SKM-1 treated with dmso at 0.1 percent for 144 hours (cell line): ENCODE measurements around the gene SAT2.
"Not testable (repeated sequence)": the region's sequence is repeated elsewhere in the genome, so short reads cannot be mapped to it uniquely, and the experiment has no call there.

Experiments
- DNase-seq: peaks from one replicate; lab custom pipeline; 2025; ENCODE audit not compliant: unreplicated experiment; lab: John Stamatoyannopoulos, UW

Gene SAT2

DNA sequence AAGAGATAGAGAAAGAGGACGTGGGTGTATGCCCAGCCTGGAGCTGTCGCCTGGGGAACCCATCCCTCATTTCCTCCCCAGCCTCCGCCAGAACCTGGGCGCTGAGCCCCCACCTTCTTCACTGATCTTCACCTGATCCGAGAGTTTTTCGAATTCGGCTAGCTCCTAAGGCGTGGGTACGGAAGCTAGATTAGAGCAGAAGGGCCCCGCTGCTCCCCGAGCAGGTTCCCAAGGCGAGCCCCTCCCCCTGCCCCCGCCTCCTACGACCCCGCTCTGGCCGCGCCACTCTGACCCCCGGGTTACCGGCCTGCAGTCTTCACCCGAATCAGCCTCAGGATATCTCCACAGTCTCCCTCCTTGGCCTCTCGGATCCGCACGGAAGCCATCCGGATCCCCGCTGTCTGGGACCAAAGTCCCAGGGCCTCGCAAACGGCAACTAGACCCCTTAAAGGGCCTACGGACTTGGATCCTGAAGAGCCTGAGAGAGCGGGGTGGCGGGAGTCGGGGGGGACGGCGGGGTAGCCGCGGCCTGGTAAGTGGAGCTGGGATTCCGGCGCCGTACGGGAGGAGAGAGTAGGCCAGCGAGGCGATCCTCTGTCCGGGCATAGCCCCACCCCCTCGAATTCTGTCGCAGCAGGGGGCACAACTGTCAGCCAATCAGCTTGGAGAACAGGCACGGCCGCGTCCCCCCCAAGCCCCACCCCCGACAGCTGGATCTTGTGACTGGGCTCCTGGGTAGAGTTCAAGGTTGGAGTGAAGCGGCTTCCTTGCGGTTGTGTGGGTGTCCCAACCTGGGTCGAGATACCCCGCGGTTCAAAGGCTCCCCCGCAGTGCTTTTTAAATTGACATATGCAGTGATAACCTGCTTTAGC, at the start of gene SAT2:
Gene SAT2 (minus strand): TSS at position 572 of the 872 bp plus-strand sequence. CDS start 186 bp downstream, at position 386.
- peak; percentile 28 for DNase-seq

- DNase-seq = no peak
Measured at GRCh38 chr17:7676533-7676932, 48.9 kb upstream of the SAT2 start.

DNA sequence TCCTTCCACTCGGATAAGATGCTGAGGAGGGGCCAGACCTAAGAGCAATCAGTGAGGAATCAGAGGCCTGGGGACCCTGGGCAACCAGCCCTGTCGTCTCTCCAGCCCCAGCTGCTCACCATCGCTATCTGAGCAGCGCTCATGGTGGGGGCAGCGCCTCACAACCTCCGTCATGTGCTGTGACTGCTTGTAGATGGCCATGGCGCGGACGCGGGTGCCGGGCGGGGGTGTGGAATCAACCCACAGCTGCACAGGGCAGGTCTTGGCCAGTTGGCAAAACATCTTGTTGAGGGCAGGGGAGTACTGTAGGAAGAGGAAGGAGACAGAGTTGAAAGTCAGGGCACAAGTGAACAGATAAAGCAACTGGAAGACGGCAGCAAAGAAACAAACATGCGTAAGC, 47.3 kb upstream of the SAT2 start:
- no peak for DNase-seq

DNA sequence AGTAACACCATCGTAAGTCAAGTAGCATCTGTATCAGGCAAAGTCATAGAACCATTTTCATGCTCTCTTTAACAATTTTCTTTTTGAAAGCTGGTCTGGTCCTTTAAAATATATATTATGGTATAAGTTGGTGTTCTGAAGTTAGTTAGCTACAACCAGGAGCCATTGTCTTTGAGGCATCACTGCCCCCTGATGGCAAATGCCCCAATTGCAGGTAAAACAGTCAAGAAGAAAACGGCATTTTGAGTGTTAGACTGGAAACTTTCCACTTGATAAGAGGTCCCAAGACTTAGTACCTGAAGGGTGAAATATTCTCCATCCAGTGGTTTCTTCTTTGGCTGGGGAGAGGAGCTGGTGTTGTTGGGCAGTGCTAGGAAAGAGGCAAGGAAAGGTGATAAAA, 45.6 kb upstream of the SAT2 start:
- peak; percentile 0 for DNase-seq

- DNase-seq = no peak
Measured at GRCh38 chr17:7668482-7668881, 40.9 kb upstream of the SAT2 start.

GRCh38 chr17:7667656-7668406, 40.2 kb upstream of the SAT2 start:
- DNase-seq = no peak

DNA sequence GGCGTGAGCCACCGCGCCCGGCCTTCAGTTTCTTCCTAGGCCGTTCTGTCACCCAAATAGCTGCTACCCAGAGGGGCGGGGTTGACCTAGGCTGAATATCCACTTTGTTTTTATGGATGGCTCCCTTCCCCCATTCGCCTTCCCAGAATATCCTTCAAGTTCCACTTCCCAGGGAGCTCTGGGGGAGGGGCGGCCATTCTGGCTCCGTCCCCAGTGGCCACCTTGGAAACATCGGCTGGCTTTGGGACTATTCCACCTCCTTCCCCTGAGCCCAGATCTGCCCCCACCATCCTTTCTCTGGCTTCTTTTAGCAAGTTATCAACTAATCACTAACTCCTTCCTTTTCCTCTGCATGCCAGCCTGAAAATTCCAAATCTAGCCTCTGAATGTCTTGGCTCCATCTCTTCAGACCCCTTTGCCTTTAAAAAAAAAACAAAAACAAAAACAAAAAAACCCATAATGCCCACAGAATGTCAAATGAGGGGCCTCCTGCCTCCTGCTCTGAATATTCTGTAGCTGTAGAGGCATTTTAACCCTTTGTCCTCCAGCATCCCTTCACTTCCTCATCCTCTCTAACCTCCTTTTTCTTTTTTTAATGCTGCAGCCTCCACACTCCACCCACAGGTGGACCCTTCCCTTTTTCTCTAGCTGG, 29.5 kb upstream of the SAT2 start:
- DNase-seq = no peak

GRCh38 chr17:7655541-7655840, 27.9 kb upstream of the SAT2 start:
- DNase-seq = no peak

GRCh38 chr17:7654832-7655540, 27.4 kb upstream of the SAT2 start:
- no peak for DNase-seq

DNA sequence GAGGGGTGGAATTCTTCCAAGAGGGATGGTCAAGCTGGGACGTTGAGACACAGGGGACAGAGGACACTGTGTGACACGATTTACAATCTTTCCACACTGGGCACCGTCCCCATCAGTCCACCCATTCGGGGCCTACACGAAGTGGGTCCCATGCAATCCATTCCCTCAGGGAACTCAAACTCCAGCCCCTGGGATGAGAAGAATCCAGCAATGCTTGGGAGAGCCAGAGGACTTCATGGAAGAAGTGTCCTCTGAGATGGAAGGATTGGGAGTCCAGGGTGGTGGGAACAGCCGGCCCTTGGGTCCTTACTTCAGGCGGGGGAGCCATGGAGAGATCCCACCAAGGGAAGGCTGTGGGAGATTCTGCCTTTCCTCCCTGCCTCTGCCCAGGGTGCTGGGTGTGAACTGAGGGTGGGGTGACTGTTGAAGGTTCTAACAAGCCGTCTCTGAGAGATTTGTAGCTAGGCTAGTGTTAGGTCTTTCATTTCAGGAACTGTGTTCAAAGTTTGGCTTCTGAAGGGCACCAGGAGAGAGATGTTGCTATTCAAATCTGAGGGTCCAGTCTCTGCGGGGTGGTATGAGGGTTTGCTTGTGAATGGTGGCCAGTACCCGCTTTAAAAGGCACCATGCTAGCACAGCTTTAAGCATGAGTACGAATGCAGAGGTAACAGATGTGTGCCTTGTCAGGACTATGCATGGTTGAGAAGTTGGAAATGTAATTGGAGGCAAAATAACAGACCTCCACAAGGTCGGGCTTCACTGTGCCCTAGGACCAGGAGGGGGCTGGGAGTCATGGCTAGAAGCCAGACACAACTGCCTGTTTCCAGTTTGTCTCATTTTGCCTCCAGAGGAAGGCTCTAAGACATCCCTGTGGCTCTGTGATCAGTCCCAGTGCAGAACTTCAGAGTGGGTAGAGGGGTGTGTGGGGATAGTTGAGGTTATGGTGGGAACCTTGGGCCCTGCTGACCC, 25.1 kb upstream of the SAT2 start:
- DNase-seq = no peak

DNA sequence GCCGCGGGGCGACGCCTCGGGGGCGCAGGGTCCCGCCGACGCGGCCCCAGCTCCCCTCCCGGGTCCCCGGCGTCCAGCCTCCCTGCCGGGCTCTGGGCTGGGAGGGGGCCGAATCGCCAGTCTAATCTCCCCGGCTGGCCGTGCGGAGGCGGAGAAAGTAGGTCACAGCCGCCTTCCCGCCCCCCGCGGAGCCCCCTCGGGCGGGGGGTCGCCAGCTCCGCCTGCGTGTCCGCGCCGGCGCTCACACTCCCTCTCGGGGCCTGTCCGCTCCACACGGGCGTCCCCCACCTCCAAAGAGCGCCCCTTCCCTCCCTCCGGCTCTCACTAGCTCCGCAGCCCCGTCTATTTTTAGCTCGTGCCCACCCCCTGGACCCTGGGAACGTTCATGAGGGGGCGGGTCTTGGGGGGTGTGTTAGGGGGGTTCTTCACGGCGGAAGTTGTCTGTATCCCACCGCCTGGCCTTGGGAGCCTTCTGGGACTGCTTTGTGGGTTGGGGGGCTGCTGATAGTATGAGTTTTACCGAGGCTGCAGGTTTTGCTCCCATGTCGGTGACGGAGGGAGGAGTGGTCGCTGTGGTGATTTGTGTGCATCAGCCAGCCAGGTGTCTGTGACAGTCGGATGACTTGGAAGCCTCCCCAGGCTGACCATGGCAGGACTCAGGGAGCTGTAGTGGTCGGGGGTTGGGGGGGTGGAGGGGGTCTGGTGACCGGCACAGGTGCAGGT, 24.2 kb upstream of the SAT2 start:
- no peak for DNase-seq

- DNase-seq = no peak
Measured at GRCh38 chr17:7651097-7651664, 23.6 kb upstream of the SAT2 start.

DNA sequence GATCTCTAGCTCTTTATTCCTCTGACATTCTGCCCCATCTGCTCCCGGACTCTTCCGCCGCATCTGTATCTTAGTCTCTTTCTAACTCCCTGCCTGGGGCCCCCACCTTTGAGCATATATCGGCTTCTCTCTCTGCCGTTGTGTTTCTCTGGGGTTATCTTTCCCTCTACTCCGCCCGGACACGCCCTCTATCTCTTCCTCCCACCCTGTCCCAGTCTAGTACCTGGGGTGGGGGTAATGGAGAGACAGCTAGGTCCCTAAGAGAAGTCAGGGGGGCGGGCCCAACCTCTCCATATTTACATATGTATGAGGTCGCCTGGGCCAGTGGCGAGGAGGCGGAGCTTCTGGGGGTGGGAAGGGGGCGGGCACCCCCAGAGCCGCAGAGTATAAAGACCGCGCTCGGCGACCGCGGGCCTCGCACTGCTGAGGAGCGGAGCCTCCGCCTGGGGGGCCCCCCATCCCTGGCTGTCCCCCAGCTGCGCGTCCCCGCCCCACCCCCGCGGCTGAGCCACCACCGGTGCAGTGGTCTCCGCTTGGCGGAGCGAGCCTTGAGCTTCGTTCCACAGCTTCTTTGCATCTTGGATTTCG, 23.0 kb upstream of the SAT2 start, which contains the start of gene ATP1B2:
Gene ATP1B2 (plus strand): TSS at position 418 of the 588 bp plus-strand sequence. CDS start 593 bp downstream, outside the sequence.
- no peak for DNase-seq

DNA sequence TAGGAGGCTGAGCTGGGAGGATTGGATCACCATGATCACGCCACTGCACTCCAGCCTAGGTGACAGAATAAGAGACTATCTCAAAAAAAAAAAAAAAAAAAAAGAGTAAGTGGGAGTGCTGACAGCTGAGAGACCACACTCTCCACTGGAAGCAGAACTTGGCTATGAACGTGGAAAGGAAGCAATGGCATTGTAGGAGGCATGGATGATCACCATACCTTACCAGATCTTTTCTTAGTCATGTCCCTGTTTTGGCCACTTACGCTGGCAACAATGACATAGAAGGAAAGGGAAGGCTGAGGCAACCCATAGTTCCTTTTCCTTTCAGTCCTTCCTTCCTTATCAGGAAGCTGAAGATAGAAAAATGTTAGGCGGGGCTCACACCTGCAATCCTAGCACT, 19.4 kb upstream of the SAT2 start:
- no peak for DNase-seq

GRCh38 chr17:7646457-7646856, 18.8 kb upstream of the SAT2 start:
- no peak for DNase-seq

- peak; percentile 38 for DNase-seq
Measured at GRCh38 chr17:7644775-7645174, 17.2 kb upstream of the SAT2 start.

- not testable (repeated sequence) for DNase-seq
Measured at GRCh38 chr17:7641635-7642034, 14.0 kb upstream of the SAT2 start.

DNA sequence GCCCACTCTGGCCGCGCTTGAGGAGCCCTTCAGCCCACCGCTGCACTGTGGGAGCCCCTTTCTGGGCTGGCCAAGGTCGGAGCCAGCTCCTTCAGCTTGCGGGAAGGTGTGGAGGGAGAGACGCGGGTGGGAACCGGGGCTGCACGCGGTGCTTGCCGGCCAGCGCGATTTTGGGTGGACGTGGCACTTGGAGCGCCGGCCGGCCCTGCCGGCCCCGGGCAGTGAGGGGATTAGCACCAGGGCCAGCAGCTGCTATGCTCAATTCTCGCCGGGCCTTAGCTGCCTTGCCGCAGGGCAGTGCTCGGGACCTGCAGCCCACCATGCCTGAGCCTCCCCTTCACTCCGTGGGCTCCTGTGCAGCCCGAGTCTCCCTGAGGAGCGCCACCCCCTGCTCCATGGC, 13.2 kb upstream of the SAT2 start:
- DNase-seq = no peak

DNA sequence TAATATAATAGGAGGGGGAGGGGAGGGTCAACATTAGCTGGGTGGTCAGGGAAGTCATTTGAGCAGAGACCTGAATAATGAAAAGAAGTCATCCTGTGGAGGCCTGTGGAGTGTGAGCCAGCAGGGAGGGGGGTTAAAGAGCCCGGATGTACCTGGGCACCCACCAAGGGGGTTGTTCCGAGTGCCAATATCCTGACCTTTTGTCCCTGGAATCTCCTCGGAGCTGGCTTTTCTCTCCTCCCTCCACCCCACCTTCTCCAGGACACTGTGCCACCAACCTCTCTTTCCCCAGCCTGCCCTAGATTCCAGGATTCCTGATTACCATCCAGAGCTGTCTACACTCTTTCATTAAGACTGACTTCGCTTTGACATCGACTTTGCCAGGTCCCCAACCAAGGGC, 8.5 kb upstream of the SAT2 start:
- no peak for DNase-seq
